Kidney capillary endothelial cell (primary cell): ENCODE results near the gene NADK.
"Not testable (repeated sequence)": the region's sequence is repeated elsewhere in the genome, so short reads cannot be mapped to it uniquely, and the experiment has no call there.

Experiments used
- DNase-seq: peaks from one replicate; pipeline ENCODE4 v3.0.0-alpha.2; 2018; ENCODE audit warnings: low spot score

NADK gene

DNA sequence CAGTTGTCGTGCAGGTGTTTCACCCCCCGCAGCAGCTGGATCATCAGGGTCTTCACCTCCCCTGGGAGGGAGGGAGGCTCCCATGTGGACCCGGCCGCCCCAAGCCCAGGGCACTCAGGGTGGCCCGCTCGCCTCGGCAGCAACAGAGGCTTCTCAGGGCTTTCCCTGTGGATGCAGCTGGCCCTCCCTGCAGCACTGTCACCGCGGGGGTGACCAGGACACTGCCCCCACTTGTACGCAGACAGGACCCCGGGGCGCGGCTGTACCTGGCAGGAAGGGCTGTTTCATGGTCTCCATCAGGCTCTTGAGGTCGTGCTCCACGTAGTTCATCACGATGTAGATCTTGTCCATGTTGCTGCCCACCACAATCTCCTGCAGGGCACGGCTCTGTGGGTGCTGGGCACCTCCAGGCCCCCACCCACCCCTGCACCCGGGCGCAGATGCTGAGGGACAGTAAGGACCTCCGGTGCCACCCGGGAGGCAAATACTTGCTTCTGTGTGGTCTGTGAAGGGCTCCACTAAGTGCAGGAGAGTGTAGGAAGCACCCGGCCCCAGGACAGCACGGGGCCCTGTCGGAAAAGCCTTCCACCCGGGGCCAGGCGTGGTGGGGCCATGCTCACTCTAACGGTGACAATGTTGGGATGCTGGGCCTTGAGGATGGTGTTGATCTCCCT, 73.8 kb downstream of the NADK start:
- DNase-seq, result not testable (repeated sequence)

DNA sequence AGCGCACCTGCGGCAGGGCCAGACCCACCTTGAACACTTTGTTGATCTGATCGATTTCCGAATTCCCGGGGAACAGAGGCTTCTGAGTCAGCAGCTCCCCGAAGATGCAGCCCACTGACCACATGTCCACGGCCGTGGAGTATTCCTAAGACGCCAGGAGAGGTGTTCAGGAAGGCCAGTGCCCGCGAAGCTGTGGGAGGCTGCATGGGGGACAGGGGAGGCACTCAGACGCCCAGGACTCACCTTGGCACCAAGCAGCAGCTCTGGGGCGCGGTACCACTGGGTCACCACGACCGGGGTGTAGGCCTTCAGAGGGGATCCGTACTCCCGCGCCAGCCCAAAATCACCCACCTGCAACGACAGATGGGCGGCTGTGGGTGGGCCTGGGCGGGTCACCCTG, 74.5 kb downstream of the NADK start:
- DNase-seq, result no peak

DNA sequence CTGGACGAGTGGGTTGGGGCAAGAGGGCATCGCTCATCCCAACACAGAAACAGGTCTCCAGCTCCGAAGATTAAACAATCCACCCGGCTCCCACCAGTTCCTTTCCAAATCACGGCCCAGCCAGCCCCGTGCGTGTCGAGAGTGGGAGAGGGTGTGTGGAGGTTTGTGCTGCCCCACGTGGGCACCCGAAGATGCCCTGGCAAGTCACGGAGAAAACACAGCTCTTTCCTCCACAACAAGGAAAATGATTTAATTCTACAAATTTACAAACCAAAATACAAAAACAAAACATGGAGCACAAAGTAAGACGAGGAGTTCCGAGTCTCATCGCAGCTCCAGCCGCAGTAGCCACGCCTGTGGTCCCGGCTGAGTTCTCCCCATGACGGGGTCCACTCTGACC, 75.8 kb downstream of the NADK start:
- not testable (repeated sequence) for DNase-seq
